Activated effector memory CD4-positive, alpha-beta T cell treated with Interleukin-2 at 50 U/mL for 16 hours (primary cell): ENCODE data around the gene VIPR1.
A peak's percentile ranks its signal among the peaks of the same experiment; 100 is the strongest.
"Not testable (repeated sequence)": the region's sequence is repeated elsewhere in the genome, so short reads cannot be mapped to it uniquely, and the experiment has no call there.

Experiments used
- DNase-seq: peaks from one replicate; pipeline ENCODE4 v3.0.0-alpha.2; 2020

Gene VIPR1

GRCh38 chr3:42537350-42537749 lies 34.9 kb downstream of the VIPR1 start:
- no peak for DNase-seq

- DNase-seq = peak; percentile 28
Measured at GRCh38 chr3:42539871-42540714, 37.6 kb downstream of the VIPR1 start.

- DNase-seq = no peak
Measured at GRCh38 chr3:42541079-42541478, 38.6 kb downstream of the VIPR1 start.

- DNase-seq = no peak
Measured at GRCh38 chr3:42544492-42545283, 42.2 kb downstream of the VIPR1 start.

- DNase-seq = no peak
Measured at GRCh38 chr3:42545284-42545900, 42.9 kb downstream of the VIPR1 start.

- no peak for DNase-seq
Measured at GRCh38 chr3:42546691-42547213, 44.3 kb downstream of the VIPR1 start.

- DNase-seq = peak; percentile 47
Measured at GRCh38 chr3:42547401-42547945, 45.0 kb downstream of the VIPR1 start.

GRCh38 chr3:42549131-42549530 lies 46.7 kb downstream of the VIPR1 start:
- DNase-seq = no peak

- DNase-seq = no peak
Measured at GRCh38 chr3:42550250-42550649, 47.8 kb downstream of the VIPR1 start.

GRCh38 chr3:42552830-42553229 lies 50.4 kb downstream of the VIPR1 start:
- DNase-seq = no peak

- DNase-seq = peak; percentile 54
Measured at GRCh38 chr3:42556089-42556632, 53.7 kb downstream of the VIPR1 start.

GRCh38 chr3:42556817-42557216 lies 54.4 kb downstream of the VIPR1 start:
- not testable (repeated sequence) for DNase-seq

GRCh38 chr3:42557854-42558253 lies 55.4 kb downstream of the VIPR1 start:
- no peak for DNase-seq

- DNase-seq = no peak
Measured at GRCh38 chr3:42562047-42562907, 59.8 kb downstream of the VIPR1 start.

- DNase-seq = no peak
Measured at GRCh38 chr3:42569593-42570142, 67.2 kb downstream of the VIPR1 start.

- no peak for DNase-seq
Measured at GRCh38 chr3:42572278-42572677, 69.8 kb downstream of the VIPR1 start.

GRCh38 chr3:42575137-42575741 lies 72.8 kb downstream of the VIPR1 start:
- DNase-seq = no peak

- DNase-seq = no peak
Measured at GRCh38 chr3:42578054-42578453, 75.6 kb downstream of the VIPR1 start.

- not testable (repeated sequence) for DNase-seq
Measured at GRCh38 chr3:42579346-42579745, 76.9 kb downstream of the VIPR1 start.

GRCh38 chr3:42581400-42581708 lies 78.9 kb downstream of the VIPR1 start:
- DNase-seq = peak; percentile 18
